WTC11 (cell line): ENCODE measurements around the gene PDLIM4.

ENCODE experiments used
- CREB1 ChIP-seq: sonication (generic); formaldehyde crosslinking; IDR thresholded peaks from 2 replicates; pipeline ENCODE4 v1.8.0; 2023; ENCODE audit warnings: mild to moderate bottlenecking, missing genetic modification reagents
- FOXJ3 ChIP-seq: sonication (generic); formaldehyde crosslinking; IDR thresholded peaks from 2 replicates; pipeline ENCODE4 v1.9.0; 2021; ENCODE audit warnings: missing genetic modification reagents, mild to moderate bottlenecking, borderline replicate concordance
- TF ChIP-seq, protein P1 (sequence below): fragments of 200-600 bp; IDR thresholded peaks from 2 replicates; pipeline ENCODE4 v1.8.0; 2022; ENCODE audit warnings: antibody characterized with exemption

DNA sequence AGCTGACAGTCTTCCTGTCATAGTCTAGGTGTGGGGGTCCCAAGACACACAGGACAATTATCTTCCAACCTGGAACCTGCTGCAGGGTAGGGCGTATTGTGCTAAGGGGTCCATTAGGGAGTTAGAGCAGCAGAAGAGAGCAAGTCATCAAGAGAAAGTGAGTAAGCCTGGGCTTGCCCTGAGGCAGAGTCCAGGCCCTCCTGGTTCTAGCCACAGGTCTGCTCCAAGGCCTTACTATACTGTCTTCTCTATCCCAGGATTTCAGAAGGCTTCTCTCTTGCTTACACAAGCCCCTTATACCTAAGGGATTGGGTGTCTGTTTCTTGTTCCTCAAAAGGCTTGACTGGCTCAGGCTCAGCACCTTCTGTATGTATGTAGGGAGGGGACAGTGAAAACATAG, 37.5 kb upstream of the PDLIM4 start:
- TF ChIP-seq, protein P1, sequence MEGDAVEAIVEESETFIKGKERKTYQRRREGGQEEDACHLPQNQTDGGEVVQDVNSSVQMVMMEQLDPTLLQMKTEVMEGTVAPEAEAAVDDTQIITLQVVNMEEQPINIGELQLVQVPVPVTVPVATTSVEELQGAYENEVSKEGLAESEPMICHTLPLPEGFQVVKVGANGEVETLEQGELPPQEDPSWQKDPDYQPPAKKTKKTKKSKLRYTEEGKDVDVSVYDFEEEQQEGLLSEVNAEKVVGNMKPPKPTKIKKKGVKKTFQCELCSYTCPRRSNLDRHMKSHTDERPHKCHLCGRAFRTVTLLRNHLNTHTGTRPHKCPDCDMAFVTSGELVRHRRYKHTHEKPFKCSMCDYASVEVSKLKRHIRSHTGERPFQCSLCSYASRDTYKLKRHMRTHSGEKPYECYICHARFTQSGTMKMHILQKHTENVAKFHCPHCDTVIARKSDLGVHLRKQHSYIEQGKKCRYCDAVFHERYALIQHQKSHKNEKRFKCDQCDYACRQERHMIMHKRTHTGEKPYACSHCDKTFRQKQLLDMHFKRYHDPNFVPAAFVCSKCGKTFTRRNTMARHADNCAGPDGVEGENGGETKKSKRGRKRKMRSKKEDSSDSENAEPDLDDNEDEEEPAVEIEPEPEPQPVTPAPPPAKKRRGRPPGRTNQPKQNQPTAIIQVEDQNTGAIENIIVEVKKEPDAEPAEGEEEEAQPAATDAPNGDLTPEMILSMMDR, result no peak
- TF ChIP-seq FOXJ3 (CRISPR knock-in tag) (no peak), CREB1 (CRISPR knock-in tag) (no peak)
